PFSK-1 (cell line): Measurements from ENCODE around the gene DCTN3.
A peak's percentile ranks its signal among the peaks of the same experiment; 100 is the strongest.

Source experiments
- FOXP2 ChIP-seq: optimal IDR thresholded peaks from 2 replicates; pipeline ENCODE3; 2011; ENCODE audit warnings: borderline replicate concordance, control low read depth, inconsistent platforms; ENCODE audit not compliant: insufficient read depth; ENCODE audit errors: extremely low read length, extremely low read depth
- POLR2AphosphoS5 ChIP-seq: IDR thresholded peaks from 2 replicates; pipeline ENCODE4 v1.6.1; 2012; ENCODE audit warnings: low read depth, mild to moderate bottlenecking, control low read depth, low read length, moderate library complexity
- REST ChIP-seq, 2 experiments: IDR thresholded peaks; 2 replicates each; pipeline versions ENCODE4 v1.6.1 to v1.8.0; 2011 to 2012; ENCODE audit warnings: low read depth in 2 of 2, low read length in 2 of 2, control low read depth in 1 of 2, inconsistent platforms in 1 of 2, mild to moderate bottlenecking in 1 of 2, moderate library complexity in 1 of 2; ENCODE audit not compliant: insufficient read depth in 1 of 2
- SIN3A ChIP-seq: IDR thresholded peaks from 2 replicates; pipeline ENCODE4 v1.6.1; 2012; ENCODE audit warnings: mild to moderate bottlenecking, low read length, moderate library complexity, borderline replicate concordance; ENCODE audit not compliant: insufficient read depth
- TAF1 ChIP-seq: IDR thresholded peaks from 2 replicates; pipeline ENCODE4 v1.6.1; 2012; ENCODE audit warnings: low read length, control low read depth, borderline replicate concordance; ENCODE audit not compliant: insufficient read depth

DCTN3 gene

GRCh38 chr9:34594177-34594576 lies 26.1 kb downstream of the DCTN3 start:
- no peak for TF ChIP-seq POLR2AphosphoS5
- no peak for TF ChIP-seq REST (IDR thresholded peaks at IDR 0.05; ENCODE audit: insufficient read depth in 1 of 2, low read depth in 2 of 2, low read length in 2 of 2)
- TF ChIP-seq TAF1 = no peak

GRCh38 chr9:34592895-34593601 lies 27.2 kb downstream of the DCTN3 start:
- TF ChIP-seq TAF1 (no peak), POLR2AphosphoS5 (no peak), SIN3A (no peak), FOXP2 (no peak)

GRCh38 chr9:34591917-34592866 lies 28.1 kb downstream of the DCTN3 start:
- TF ChIP-seq REST (IDR thresholded peaks at IDR 0.05; ENCODE audit: insufficient read depth in 1 of 2, low read depth in 2 of 2, low read length in 2 of 2) (no peak), FOXP2 (no peak), SIN3A (no peak), TAF1 (no peak), POLR2AphosphoS5 (no peak)

GRCh38 chr9:34591248-34591916 lies 28.9 kb downstream of the DCTN3 start:
- TF ChIP-seq TAF1 (no peak), FOXP2 (peak; percentile 65)

GRCh38 chr9:34590381-34591247 lies 29.7 kb downstream of the DCTN3 start:
- TF ChIP-seq FOXP2 = no peak
- no peak for TF ChIP-seq SIN3A
- no peak for TF ChIP-seq POLR2AphosphoS5
- no peak for TF ChIP-seq TAF1
- no peak for TF ChIP-seq REST (IDR thresholded peaks at IDR 0.05; ENCODE audit: insufficient read depth in 1 of 2, low read depth in 2 of 2, low read length in 2 of 2)
